Colon (tissue), 2 donors: ENCODE results near the gene ASTN2.

Source experiments
- FAIRE-seq: peaks from 2 replicates; lab custom pipeline; 2012; peaks lifted over from hg19 to GRCh38; lab: Jason Lieb, UNC
- donor health status: control.
- donor health status: control.

The ASTN2 gene

DNA sequence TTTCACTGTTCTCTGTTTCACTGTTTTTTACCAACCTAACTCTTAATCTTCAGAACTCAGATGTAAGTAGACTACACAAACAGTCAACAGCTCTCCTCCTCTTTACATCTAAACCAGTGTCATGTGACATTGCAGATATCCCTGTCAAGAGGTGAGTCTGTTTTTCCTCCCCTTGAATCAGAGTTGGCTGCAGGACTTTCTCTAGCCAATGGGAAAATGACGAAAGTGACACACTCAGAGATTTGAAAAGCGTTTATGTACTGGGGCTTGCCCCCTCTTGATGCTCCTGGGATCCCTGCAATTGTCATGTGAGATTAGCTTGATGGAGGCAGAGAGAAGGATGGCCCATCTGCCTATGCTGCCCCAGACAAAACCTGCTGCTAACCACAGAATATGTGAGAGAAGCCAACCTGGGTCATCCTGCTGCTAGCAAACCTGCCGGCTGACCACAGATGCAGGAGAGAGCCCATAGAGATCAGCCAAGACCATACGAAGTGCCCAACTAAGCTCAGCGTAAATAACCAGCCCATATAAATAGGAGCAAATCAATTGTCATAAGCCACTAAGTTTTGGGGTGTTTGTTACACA, 111.1 kb downstream of the ASTN2 start:
- no peak for FAIRE-seq

DNA sequence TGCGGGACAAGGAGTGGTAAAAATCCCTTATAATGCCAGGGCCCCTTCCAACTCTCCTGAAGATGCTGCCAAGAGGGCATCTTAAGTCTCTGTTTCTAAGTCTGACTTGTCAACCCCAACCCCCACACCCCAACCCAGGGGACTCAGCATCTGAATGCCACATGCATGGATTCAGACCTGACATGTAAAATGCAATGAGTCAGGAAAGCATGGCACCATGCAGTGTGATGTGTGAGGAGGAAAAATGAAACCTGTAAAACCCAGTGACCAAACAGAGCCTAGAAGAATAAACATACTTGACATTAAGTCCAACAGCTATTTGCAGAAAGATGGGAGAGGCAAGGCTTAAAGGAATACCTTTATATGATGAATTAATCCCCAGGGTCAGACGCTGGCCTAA, 112.4 kb downstream of the ASTN2 start:
- no peak for FAIRE-seq

DNA sequence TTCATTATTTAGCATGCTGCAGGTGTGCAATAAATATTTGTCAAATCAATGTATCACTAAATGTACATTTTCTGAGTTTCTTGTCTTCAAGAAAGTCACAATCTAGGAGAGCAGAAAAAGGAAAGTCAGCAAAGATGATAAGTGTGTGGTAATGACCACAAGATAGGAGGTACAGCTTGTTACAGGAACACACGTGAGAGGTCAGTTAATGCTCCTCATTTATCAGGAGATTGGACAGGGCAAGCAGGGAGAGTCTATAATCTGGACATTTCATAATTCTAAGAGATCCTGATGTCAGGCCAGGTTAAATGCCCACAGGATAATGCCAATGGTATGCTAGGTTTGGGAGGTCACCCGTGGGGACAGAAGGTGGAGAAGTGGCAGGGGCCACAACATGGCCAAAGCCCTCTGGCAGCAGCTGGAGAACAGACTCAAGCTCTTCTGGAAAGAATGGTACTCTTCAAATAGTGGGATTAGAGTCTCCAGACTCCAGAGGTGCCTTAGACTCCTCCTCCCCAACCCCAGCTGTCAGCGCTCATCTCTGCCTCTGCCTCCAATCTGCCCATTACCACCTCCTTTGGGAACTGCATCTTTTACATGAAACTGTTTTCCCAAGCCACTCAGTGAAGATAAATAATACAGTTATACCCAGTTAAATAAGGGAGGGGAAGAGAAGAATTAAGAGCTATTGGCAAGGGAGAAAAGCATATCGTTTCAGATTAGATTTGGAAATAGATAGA, 114.3 kb downstream of the ASTN2 start:
- FAIRE-seq = no peak

DNA sequence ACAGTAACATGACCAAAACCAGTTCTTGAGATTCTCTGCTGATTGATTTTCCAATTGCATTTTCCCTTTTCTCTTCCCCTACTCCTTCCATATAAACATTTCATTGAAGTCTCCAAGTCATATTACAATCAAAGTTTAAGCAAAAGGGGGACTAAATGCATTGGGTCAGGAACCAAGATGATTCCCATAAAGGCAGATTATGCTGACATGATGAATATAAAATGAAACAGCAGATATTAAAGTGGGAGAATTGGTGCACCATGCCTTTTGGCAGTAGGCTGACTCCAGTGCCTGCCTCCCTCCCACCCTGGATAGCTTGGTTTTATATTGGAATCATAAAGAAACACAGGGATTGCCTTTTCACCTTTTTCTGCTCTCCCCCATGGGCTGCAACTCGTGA, 118.4 kb downstream of the ASTN2 start:
- FAIRE-seq = no peak

DNA sequence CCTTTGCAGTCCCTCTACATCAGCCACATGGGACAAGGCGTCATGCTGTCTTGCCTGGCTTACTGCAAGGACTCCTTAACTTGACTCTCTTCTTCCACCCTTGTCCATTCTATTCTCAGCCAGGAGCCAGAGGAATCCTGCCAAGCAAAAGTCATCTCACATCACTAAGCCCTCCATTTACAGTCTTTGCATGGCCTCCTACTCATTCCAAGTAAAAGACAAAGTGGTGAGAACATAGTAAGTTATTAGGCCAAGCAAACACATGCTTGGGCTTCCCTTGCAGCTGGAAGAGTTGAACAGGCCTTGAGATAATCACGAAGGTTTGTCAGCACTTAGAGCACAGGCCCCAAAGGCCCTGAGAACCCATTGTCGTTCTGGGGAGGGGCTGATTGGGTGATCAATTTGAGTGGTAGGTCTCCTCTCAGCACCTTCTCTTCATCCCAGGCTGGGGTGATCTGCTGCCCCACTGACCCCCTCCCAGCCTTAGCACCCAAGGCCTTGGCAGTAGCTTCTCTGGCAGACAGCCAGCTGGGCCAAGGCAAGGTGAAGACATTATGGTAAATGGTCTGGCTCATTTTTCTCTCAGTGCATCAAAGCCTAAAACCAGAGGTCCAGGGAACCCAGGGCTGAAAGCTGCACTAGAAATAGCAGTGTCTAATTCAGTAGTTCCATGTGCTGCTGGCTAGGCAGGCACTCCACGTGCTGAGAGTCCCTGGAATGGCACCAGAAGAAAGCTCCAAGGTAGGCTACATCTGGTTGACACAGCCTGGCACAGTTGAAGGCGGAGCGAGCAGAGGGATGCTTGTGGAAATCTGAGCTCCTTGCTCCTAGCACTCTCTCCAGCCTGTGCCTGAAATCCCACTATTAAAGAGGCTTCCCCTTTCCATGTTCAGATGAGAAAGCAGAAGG, 121.4 kb downstream of the ASTN2 start:
- FAIRE-seq = no peak

DNA sequence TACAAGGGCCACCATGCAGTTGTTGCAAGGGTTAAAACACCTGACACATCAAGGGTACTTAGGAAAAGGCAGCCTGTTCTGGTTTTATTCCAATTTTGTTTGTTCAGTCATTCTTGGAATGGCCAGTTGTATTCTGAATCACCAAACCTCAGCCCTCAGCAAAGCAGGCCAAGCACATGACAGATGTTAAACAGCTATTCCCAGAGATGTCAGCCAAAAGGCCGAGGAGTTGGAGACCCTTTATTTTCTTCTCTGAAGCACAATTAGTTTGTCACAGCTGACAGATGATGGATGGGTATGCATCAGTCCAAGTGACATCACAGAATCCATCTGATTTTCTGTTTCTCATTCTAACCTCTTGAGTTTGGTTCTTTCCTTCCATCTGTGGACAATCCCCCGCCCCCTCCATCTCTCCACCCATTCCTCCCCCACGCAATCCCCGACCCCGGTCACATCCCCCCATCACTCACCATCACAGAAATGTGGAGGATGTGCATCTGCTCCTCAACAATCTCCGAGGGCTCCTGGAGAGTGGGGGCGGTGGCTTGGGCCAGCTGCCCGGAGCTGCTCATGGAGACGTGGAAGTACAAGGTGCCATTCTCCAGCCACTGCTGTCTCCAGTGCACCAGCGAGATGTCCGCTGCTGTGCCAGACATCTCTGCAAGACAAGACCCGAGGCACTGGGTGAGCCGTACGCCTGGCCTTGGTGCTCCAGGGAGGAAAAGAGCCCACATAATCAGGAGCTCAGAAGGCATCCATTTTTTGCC, 123.8 kb downstream of the ASTN2 start:
- FAIRE-seq = no peak

DNA sequence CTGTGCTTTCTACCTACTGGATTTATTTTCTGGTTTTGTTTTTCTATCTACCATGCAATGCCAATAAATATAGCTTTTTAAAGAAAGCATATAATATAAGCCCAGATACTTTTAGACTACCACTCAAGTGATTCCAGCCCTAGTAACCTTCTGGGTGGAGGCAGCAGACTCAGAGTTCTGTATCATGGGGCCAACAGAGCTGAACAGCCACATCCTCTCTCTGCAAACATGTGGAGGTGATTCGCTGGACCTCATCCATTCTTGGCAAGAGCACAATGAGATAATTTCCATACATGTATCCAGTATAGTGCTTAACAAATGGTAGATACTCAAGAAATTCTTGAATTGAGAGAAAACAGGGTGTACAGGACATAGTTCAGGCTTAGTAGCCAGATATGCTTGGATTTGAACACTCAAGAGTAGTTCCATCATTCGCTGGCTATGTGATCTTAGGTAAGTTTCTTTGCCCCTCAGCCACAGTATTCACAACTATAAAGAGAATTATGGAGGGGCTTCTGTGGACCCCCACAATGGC, 124.5 kb downstream of the ASTN2 start:
- FAIRE-seq = no peak

DNA sequence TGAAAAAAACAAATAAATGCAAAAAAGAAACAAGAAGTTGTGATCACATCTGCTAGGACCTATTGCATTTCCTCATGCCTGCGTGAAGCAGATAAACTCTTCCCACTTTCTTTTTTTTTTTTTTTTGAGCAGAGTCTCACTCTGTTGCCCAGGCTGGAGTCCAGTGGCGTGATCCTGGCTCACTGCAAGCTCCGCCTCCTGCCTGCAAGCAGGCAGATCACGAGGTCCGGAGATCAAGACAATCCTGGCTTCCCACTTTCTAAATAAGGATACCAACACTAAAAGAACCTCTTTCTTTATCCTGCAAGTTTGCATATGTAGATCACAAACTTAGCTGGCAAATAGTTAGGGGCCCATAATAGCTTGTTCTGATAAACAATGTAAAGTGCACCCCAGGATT, 128.6 kb downstream of the ASTN2 start:
- FAIRE-seq = no peak

DNA sequence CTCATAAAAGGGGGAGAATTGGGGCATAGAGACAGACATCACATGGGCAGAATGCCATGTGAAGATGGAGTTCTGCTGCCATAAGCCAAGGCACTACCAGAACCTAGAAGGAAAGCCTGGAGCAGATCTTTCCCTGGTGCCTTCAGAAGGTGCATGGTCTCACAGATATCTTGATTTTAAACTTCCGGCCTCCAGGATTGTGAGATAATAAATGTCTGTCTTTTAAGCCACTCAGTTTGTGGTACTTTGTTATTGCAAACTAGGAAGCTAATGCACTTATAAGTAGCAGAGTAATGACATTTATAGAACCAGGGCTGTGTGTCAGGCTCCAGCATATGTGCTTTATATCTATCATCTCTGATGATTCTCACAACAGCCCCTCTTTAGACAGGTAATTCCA, 130.4 kb downstream of the ASTN2 start:
- no peak for FAIRE-seq

DNA sequence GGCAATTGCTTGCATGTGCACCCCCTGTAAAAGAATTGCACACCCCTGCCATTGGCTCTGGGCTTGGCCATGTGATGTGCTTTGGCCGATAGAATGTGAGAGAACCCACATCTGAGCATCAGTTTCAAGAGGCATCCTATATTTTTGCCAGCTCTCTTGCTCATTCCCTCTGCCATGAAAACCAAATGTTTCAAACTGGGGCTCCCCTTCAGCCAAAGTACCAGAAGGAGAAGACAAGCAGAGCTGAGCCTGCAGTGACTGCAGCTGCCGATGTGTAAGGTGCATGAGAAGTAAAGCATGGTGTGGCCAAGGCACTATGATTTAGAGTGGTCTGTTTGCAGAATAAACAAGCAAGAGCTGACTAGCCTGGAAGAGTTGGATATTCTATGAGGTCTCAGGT, 132.3 kb downstream of the ASTN2 start:
- FAIRE-seq = no peak

DNA sequence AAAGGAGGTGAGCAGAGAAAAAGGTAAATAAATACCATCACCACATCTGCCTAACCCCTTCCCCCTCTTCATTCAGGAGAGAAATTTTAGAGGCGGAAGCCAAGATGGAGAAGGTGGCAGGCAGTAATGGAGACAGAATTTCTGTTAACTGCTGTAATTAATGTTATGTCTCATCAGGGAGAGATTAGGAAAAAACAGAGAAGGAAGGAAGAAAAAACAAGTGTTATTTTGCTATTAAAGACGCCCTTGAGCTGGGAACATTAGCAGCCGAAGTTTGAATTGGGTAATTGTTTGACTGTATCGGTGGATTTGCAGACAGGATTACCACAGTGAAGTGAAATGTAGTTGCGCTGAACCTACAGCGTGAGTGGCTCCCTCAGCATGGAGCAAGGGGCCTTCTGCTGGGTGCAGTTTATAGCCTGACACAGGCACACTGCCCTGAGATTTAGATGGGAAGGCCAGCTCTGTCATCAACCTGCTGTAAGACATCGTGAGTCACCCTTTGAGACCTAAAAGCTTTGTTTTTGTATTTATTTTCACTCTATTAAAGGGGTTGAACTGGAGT, 136.3 kb downstream of the ASTN2 start:
- FAIRE-seq = no peak

DNA sequence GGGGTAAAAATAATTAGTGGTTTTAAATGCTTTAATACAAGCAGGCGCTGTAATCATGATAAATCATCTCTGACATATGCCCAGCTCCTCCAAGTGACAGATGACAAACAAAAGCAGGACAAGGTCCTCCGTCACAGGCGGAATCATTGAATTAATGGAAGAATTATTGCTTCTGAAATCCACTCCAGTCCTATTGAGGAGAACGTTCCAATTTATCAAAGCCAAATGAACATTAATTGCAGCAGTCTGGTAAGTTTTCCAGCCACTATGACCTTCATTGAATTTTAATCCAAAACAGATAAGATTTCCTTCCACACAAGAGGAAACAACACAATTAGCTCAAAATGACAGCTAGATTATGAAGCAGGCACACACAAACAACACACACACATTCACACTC, 136.8 kb downstream of the ASTN2 start:
- no peak for FAIRE-seq

DNA sequence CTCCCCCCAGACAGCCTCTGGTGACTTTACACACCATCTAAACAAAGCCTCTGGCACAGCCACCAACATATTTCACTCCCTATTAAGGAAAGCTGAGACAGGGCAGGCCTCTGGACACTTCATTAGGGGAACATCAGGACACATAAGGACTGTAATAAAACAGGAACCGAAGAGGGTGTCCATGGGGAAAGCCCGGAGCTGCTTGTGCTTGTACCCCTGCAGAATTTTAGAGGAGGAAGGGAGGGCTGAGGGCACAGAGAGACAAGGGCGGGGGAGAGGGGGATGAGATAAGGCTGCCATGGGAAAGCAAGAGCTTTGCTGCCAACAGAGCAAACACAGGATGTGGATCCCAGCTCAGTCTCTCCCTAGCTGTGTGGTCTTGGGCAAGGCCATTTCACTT, 138.4 kb downstream of the ASTN2 start:
- no peak for FAIRE-seq

DNA sequence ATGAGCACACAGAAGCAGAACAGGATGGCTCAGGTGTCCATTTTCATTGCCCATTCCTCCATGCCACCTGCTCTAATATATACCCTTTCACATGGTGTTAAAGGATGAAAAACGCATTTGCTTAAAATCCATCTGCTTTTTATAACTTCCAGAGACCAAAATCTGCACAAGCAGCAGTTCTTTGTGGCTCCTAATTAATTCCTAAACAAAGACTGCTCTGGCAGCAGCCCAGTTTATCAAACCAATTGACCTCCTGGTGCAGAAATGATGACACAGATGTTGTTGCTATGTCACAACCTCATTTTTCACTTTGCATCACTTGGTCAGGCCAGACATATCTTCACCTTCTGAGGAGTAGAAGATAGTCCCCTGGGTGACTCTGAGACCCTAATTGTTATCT, 141.2 kb downstream of the ASTN2 start:
- no peak for FAIRE-seq

DNA sequence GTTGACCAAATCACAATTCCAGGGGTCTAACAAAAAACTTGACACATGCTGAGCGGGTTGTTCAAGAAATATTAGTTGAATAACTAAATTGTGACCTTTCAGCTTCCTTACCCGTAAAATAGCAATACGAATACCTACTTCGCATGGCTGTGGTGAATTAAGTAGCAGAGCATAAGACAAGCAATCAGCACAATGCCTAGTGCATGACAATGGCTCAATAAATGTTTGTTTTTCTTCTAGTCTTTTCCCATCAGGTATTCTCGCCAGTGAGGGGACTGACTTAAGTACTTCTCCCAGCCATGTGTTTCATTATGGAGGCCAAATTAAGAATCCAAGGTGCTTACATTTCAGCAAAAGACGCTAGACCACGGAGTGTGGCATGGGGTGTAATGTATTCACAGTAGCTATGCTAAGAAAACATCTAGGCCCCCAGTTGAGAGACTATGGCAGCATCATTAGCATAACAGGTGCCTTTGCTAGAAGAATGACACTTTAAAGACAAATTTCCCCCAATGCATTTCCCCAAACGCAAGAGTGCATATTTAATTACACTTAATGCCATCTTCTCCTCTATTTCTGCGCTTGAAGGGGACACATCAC, 145.9 kb downstream of the ASTN2 start:
- no peak for FAIRE-seq

DNA sequence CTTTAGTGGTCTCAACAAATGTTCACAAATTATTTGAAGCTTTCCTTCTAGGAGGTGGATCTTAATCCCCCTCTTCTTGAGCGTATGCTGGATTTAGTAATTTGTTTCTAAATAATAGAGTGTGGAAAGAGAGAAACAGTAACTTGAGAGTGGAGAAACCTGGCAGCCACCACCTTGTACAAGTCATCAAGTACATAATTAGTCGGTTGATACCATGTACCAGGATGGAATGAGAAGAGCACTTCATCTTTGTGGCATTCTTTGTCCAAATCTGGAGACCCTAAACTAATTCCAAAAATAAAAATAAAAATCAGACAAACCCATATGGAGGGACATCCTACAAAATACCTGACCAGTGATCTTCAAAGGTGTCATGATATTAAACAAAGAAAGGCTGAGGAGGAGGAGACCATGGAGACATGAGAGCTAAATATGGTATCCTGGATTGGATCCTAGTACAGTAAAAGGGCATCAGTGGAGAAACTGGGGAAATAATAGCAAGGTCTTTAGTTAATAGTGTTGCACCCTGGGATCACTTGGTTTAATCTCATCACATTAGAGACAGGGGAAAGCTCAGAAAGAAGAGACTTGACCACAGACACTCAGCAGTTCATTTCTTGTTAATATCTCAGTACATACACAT, 147.9 kb downstream of the ASTN2 start:
- no peak for FAIRE-seq

DNA sequence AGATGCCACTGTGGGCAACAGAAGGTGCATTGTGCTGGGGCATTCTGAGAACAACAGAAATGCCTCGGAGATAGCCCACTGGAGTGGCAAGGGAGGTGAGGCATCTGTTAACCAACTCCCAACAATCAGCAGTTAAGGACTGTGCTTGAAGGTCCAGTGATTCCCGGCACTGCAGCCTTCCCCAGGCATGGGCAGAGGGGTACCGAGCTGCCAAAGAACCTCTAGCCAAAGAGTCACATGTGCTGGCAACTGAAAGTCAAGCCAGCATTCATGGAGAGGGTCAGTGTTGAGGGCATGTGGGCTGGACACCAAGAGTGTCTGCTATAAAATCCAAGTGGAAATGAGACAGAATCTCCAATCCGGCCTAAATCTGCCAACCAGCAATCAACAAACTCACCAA, 149.6 kb downstream of the ASTN2 start:
- FAIRE-seq = no peak

DNA sequence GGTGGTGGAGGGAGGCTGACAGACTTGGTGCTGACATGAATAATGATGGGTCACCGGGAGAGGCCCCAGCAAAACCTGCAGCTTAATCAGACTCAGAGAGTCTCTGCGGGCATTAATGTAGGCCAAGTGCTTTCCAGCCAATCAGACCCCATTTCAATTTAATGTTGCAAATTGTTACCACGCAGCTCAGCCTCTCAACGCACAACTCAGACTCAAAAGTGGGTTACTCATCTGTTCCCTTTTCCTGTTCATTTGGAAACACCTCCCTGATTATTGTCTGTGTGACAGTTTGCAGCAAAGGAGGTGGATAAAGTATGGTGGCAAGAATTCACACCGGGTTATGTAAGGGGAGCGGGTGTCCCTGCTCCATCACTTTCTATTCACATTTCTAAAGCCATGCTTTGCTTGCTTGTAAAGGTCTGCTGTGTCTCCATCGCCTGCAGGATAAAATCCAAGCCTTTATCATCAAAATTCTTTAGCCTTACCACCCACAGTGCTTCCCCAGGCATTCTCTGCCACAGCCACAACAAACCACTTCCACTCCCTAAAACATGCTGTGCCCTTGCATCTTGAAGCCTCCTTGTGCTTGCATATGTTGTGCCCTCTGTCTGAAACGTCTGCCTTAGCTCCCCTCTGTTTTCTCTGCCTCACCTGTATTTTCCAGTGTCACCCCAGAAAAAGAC, 156.5 kb downstream of the ASTN2 start:
- no peak for FAIRE-seq

DNA sequence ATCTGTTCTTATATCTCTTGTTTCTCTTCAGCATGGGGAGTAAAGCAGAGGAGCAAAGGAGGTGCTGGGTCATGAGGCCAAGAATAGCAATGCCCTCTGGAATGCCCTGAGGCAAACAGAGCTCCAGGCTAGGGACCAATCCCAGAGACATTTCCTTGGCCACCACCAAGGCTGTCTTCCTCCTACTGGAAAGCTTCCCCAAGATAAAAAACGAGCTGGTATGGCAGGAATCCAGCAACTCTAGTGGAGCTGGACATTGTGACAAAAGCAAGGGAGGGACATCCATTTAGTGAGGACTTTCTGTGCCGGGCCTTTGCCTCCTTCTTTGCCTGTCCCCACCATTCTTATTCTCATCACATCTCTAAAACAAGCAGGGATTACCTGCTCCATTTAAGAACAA, 161.6 kb downstream of the ASTN2 start:
- FAIRE-seq = no peak

DNA sequence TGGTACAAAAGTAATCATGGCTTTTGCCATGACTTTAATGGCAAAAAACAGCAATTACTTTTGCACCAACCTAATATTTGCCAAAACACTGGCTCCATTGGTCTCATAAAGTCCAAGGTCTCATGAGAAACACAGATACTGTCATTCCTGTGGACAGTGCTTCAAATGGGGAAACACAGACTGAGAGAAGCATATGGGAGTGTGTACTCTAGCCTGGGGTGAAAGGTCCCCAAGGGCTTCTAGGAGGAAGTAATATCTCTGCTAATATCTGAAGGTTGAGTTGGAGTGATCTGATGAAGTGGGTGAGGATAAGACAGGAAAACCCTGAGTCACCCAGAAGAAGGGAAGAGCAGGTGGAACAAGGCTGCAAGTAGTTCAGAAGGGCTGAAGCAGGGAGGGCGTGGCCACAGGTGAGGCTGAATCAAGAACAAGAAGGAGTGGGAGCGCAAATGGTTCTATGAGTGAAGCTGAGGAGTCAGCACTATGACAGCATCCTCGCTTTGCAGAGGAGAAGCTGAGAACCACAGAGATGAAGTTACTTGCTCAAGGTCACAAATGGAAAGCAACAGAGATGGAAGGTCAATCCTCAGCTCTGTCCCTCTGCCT, 164.1 kb downstream of the ASTN2 start:
- FAIRE-seq = no peak
